DND-41 (cell line): ENCODE data around the gene GNL2.

Source experiments
- EZH2 ChIP-seq: IDR thresholded peaks from 3 replicates; pipeline ENCODE4 v1.6.1; 2012; ENCODE audit warnings: borderline replicate concordance, low read depth, mild to moderate bottlenecking, moderate library complexity, low read length, inconsistent platforms; ENCODE audit not compliant: severe bottlenecking
- TF ChIP-seq, protein P1 (sequence below): IDR thresholded peaks from 2 replicates; pipeline ENCODE4 v1.5.1; 2012; ENCODE audit warnings: borderline replicate concordance, low read length, moderate library complexity, mild to moderate bottlenecking; ENCODE audit not compliant: poor library complexity, severe bottlenecking; ENCODE audit errors: extremely low read depth

DNA sequence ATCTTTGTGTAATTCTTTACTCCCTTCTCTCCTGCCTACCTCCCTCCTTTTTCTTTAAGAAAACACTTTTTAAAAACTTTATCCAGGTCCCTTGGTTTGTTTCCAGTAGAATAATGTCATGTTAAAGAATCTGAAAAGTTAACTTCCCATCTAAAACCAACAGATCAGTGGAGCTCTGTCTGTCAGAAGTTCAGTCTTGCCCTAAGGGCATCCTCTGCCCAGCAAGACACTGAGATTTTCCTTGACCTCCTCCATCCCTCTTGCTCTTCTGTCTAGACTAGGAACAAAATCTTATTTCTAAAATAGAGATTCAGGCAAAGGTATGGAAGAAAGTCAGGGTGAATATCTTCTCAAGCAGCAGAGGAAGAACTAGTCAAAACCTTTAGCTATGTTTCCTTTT is 5.7 kb upstream of the GNL2 start:
- TF ChIP-seq, protein P1, sequence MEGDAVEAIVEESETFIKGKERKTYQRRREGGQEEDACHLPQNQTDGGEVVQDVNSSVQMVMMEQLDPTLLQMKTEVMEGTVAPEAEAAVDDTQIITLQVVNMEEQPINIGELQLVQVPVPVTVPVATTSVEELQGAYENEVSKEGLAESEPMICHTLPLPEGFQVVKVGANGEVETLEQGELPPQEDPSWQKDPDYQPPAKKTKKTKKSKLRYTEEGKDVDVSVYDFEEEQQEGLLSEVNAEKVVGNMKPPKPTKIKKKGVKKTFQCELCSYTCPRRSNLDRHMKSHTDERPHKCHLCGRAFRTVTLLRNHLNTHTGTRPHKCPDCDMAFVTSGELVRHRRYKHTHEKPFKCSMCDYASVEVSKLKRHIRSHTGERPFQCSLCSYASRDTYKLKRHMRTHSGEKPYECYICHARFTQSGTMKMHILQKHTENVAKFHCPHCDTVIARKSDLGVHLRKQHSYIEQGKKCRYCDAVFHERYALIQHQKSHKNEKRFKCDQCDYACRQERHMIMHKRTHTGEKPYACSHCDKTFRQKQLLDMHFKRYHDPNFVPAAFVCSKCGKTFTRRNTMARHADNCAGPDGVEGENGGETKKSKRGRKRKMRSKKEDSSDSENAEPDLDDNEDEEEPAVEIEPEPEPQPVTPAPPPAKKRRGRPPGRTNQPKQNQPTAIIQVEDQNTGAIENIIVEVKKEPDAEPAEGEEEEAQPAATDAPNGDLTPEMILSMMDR = no peak
- no peak for TF ChIP-seq EZH2
